ENCODE measurements around the gene GPR153.

GRCh38 chr1:6280761-6281451 lies 20.0 kb upstream of the GPR153 start:
- TF ChIP-seq CTCF (IDR thresholded peaks at IDR 0.05) (no peak), POLR2A (IDR thresholded peaks at IDR 0.05) (no peak)
